WTC11 (cell line): ENCODE results near the gene CDK6. TPM values are rescaled to one million over a fixed set of nuclear protein-coding genes. Genes with fewer than 3 reads are reported as not detected.

Experiments
- ATAC-seq: fragments of 200-7000 bp; cut with Tn5 transposase; 2 replicates; pipeline ENCODE4 v1.10.0; 2021; ENCODE audit warnings: mild to moderate bottlenecking, moderate library complexity
- CTCF ChIA-PET: fragments of 300-600 bp; sonication (Branson Sonifier 250); formaldehyde crosslinking; loops from one replicate; lab custom pipeline; 2021; ENCODE audit warnings: antibody characterized with exemption; lab: Charles Lee
- POLR2A ChIA-PET: fragments of 350-600 bp; sonication (Branson Sonifier 250); formaldehyde crosslinking; loops from one replicate; lab custom pipeline; 2021; ENCODE audit warnings: antibody characterized with exemption; lab: Charles Lee
- DNase-seq: peaks from one replicate; pipeline ENCODE4 v3.0.0; 2021; ENCODE audit warnings: low spot score
- H3K27ac Mint-ChIP-seq: 2 replicates; pipeline ENCODE4 v1.8.0; 2021; ENCODE audit warnings: mixed read lengths
- H3K27me3 Mint-ChIP-seq: 2 replicates; pipeline ENCODE4 v1.8.0; 2021; ENCODE audit warnings: low read depth, mild to moderate bottlenecking, moderate library complexity, mixed read lengths
- H3K36me3 Mint-ChIP-seq: 2 replicates; pipeline ENCODE4 v1.8.0; 2021; ENCODE audit warnings: mixed read lengths
- H3K4me1 Mint-ChIP-seq: 2 replicates; pipeline ENCODE4 v1.8.0; 2022; ENCODE audit warnings: mixed read lengths
- H3K4me3 Mint-ChIP-seq: 2 replicates; pipeline ENCODE4 v1.8.0; 2021; ENCODE audit warnings: mild to moderate bottlenecking, moderate library complexity, mixed read lengths
- H3K9me3 Mint-ChIP-seq: 2 replicates; pipeline ENCODE4 v1.8.0; 2021; ENCODE audit warnings: mixed read lengths
- CBFB ChIP-seq: sonication (generic); formaldehyde crosslinking; IDR thresholded peaks from 2 replicates; pipeline ENCODE4 v1.8.1; 2022; ENCODE audit warnings: mild to moderate bottlenecking, low read depth, missing genetic modification reagents
- EMX1 ChIP-seq: fragments of 250-450 bp; sonication (Bioruptor Pico); IDR thresholded peaks from 2 replicates; pipeline ENCODE4 v1.8.0; 2021; ENCODE audit warnings: mild to moderate bottlenecking
- ESRRA ChIP-seq: sonication (generic); formaldehyde crosslinking; IDR thresholded peaks from 2 replicates; pipeline ENCODE4 v1.8.1; 2022; ENCODE audit warnings: mild to moderate bottlenecking, missing genetic modification reagents, borderline replicate concordance
- GABPB1 ChIP-seq: sonication (generic); formaldehyde crosslinking; IDR thresholded peaks from 2 replicates; pipeline ENCODE4 v1.8.1; 2023; ENCODE audit warnings: mild to moderate bottlenecking, missing genetic modification reagents
- IRF1 ChIP-seq: sonication (generic); formaldehyde crosslinking; IDR thresholded peaks from 2 replicates; pipeline ENCODE4 v1.8.0; 2023; ENCODE audit warnings: missing genetic modification reagents
- IRF2 ChIP-seq: sonication (generic); formaldehyde crosslinking; IDR thresholded peaks from 2 replicates; pipeline ENCODE4 v1.8.0; 2022; ENCODE audit warnings: low read depth, missing genetic modification reagents, borderline replicate concordance
- KAT7 ChIP-seq: sonication (generic); formaldehyde crosslinking; IDR thresholded peaks from 2 replicates; pipeline ENCODE4 v1.8.1; 2023; ENCODE audit warnings: missing genetic modification reagents, mild to moderate bottlenecking, borderline replicate concordance
- NFE2L1 ChIP-seq: sonication (generic); formaldehyde crosslinking; IDR thresholded peaks from 2 replicates; pipeline ENCODE4 v1.8.1; 2023; ENCODE audit warnings: missing genetic modification reagents
- NFYB ChIP-seq: sonication (generic); formaldehyde crosslinking; conservative IDR thresholded peaks from 2 replicates; pipeline ENCODE4 v1.8.0; 2022; ENCODE audit warnings: low read depth, missing genetic modification reagents
- SP1 ChIP-seq: sonication (generic); formaldehyde crosslinking; conservative IDR thresholded peaks from 2 replicates; pipeline ENCODE4 v1.8.1; 2022; ENCODE audit warnings: missing genetic modification reagents
- USF2 ChIP-seq: sonication (generic); formaldehyde crosslinking; IDR thresholded peaks from 2 replicates; pipeline ENCODE4 v1.8.1; 2023; ENCODE audit warnings: mild to moderate bottlenecking, missing genetic modification reagents, moderate library complexity
- ZNF138 ChIP-seq: sonication (generic); formaldehyde crosslinking; conservative IDR thresholded peaks from 2 replicates; pipeline ENCODE4 v1.8.1; 2022; ENCODE audit warnings: mild to moderate bottlenecking, moderate library complexity, missing genetic modification reagents
- ZNF263 ChIP-seq: sonication (generic); formaldehyde crosslinking; IDR thresholded peaks from 2 replicates; pipeline ENCODE4 v1.8.1; 2022; ENCODE audit warnings: low read depth, mild to moderate bottlenecking, moderate library complexity, missing genetic modification reagents
- ZNF317 ChIP-seq: sonication (generic); formaldehyde crosslinking; IDR thresholded peaks from 2 replicates; pipeline ENCODE4 v1.8.1; 2023; ENCODE audit warnings: low read depth, mild to moderate bottlenecking, moderate library complexity, missing genetic modification reagents, borderline replicate concordance
- total RNA-seq: library from RNA; stranded (reverse); gene quantifications from 3 replicates; pipeline ENCODE4 v1.2.3, GENCODE V29; 2021
- TF ChIP-seq, protein P1 (sequence below): sonication (generic); formaldehyde crosslinking; IDR thresholded peaks from 2 replicates; pipeline ENCODE4 v1.8.1; 2022; ENCODE audit warnings: mild to moderate bottlenecking, moderate library complexity, missing genetic modification reagents
- TF ChIP-seq, protein P2 (sequence below): sonication (generic); formaldehyde crosslinking; IDR thresholded peaks from 2 replicates; pipeline ENCODE4 v1.8.1; 2022; ENCODE audit warnings: mild to moderate bottlenecking, missing genetic modification reagents, moderate library complexity, borderline replicate concordance

CDK6 gene
- total RNA-seq, 1 experiment from 2014 or later = 47.2 TPM

- POLR2A ChIA-PET = no interaction called here
- DNase-seq = no peak
- peaks cover 53% of the 10 kb centered on the region for H3K4me1 Mint-ChIP-seq
- peak overlapping the region; percentile 33; the same call in 1 of the 2 replicates for H3K4me3 Mint-ChIP-seq
- no peaks in the 10 kb centered on the region for H3K27me3 Mint-ChIP-seq
- peaks cover 21% of the 10 kb centered on the region for H3K9me3 Mint-ChIP-seq
- H3K36me3 Mint-ChIP-seq = peaks cover 17% of the 10 kb centered on the region
- peak overlapping the region; percentile 89 for H3K27ac Mint-ChIP-seq
- TF ChIP-seq NFYB (CRISPR knock-in tag) = no peak
- TF ChIP-seq KAT7 (CRISPR knock-in tag) = no peak
- TF ChIP-seq ESRRA = no peak
- no peak for TF ChIP-seq IRF2
- TF ChIP-seq, all 79 proteins: peak for 0
- CTCF ChIA-PET = interaction anchor here (0.6 to 1.7 kb wide), 4 partner anchors 9 to 99 kb away, joined by 3 to 6 read pairs (median 4); partner anchors contain the start of gene CDK6
- no peak for ATAC-seq
Measured at GRCh38 chr7:92813390-92814024, 22.9 kb downstream of the CDK6 start.

DNA sequence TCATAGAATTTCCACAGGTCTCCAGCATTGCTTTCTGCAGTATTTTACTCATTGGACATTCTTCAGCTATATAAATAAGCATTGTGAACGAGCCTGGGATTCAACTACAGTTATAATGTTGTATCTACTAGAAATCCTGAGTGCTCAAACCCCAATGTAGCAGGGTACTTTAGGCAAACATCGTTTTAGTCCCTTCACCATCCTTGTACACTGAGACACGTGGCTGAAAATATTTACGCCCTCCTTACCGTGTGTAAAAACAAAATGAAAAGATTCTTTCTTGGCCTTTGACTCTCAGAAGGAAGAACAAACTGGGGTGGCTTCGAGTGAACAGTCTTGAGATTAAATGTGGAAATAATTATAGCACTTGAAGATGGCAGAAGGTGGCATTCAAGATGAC lies 25.2 kb downstream of the CDK6 start:
- CTCF ChIA-PET = interaction anchor here (2.2 kb wide), 1 partner anchor 22 kb away, joined by 7 read pairs; no protein-coding TSS in a partner anchor
- ATAC-seq (no peak), DNase-seq (no peak)
- H3K4me3 Mint-ChIP-seq = no peak overlapping the region
- peaks cover 12% of the 10 kb centered on the region for H3K36me3 Mint-ChIP-seq
- H3K27me3 Mint-ChIP-seq = no peaks in the 10 kb centered on the region
- peaks cover 13% of the 10 kb centered on the region for H3K9me3 Mint-ChIP-seq
- H3K4me1 Mint-ChIP-seq = peaks cover 54% of the 10 kb centered on the region
- TF ChIP-seq ZNF138 = no peak
- TF ChIP-seq CBFB (CRISPR knock-in tag) = no peak
- TF ChIP-seq ZNF317 (CRISPR knock-in tag) = no peak
- no peak for TF ChIP-seq USF2 (CRISPR knock-in tag)
- no peak for TF ChIP-seq EMX1 (CRISPR knock-in tag)
- TF ChIP-seq ZNF263 (CRISPR knock-in tag) = no peak
- TF ChIP-seq IRF1 (CRISPR knock-in tag) = no peak
- TF ChIP-seq, protein P1, sequence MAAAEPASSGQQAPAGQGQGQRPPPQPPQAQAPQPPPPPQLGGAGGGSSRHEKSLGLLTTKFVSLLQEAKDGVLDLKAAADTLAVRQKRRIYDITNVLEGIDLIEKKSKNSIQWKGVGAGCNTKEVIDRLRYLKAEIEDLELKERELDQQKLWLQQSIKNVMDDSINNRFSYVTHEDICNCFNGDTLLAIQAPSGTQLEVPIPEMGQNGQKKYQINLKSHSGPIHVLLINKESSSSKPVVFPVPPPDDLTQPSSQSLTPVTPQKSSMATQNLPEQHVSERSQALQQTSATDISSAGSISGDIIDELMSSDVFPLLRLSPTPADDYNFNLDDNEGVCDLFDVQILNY (CRISPR knock-in tag) = no peak
- POLR2A ChIA-PET = no interaction called here
- H3K27ac Mint-ChIP-seq = peak overlapping the region; percentile 56; the same call in 1 of the 2 replicates

DNA sequence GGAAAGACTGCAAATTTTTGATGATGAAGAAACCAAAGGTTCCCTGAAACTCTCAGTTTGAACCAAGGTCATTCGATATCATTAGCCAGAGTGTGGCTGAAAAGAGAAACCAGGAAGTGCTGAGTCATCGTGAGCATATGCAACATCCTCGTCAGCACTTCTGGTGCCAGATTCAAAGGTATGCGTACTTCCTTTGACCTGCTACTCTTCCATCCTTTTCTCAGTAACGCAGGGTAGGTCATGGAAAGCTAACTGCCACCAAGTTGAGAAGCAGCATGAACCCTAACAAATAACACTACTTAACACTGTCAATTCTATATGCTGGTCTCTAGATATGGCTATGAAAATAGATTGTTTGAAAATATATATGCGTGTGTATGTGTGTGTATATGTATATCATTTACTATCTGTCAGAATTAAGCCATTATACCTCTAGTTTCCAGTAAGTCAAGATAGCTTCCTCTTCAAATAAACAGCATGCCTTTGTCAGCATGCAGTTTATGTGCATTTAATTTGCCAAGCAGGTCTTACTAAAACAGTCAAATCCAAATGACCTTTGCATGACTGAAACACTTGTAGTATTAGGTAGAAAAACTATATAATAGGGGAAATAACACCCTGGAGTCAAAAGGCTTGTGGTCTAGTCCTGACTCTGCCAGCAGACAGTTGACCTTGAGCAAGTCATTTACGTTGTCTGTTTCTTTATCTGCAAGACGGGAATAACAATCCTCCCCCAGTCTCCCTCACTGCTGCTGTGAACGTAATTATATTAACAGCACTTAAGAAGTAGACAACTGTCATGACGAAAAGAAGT lies 26.4 kb downstream of the CDK6 start:
- Mint-ChIP-seq H3K27me3 (no peaks in the 10 kb centered on the region), H3K9me3 (peaks cover 1% of the 10 kb centered on the region; the same call in 1 of the 2 replicates), H3K36me3 (peaks cover under 1% of the 10 kb centered on the region; the same call in 1 of the 2 replicates), H3K4me1 (peaks cover 54% of the 10 kb centered on the region), H3K27ac (peak overlapping the region; percentile 88), H3K4me3 (peak overlapping the region; percentile 25; the same call in 1 of the 2 replicates)
- ATAC-seq = peak; percentile 84
- ChIA-PET CTCF (interaction anchor here (2.2 kb wide), 1 partner anchor 23 kb away, joined by 7 read pairs; no protein-coding TSS in a partner anchor), POLR2A (no interaction called here)
- DNase-seq = peak; percentile 13
- TF ChIP-seq NFE2L1 (CRISPR knock-in tag) (peak; percentile 97), GABPB1 (peak; percentile 89), SP1 (CRISPR knock-in tag) (0 out of 2 replicates have a peak, but pooled peaks have one; percentile 19)
- TF ChIP-seq, protein P2, sequence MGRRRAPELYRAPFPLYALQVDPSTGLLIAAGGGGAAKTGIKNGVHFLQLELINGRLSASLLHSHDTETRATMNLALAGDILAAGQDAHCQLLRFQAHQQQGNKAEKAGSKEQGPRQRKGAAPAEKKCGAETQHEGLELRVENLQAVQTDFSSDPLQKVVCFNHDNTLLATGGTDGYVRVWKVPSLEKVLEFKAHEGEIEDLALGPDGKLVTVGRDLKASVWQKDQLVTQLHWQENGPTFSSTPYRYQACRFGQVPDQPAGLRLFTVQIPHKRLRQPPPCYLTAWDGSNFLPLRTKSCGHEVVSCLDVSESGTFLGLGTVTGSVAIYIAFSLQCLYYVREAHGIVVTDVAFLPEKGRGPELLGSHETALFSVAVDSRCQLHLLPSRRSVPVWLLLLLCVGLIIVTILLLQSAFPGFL (CRISPR knock-in tag) = no peak
